IMR-90 (cell line): ENCODE data around the gene C12orf56. TPM values are rescaled to one million over a fixed set of nuclear protein-coding genes. Genes with fewer than 3 reads are reported as not detected.

Experiments
- ATAC-seq: fragments of 200-7000 bp; cut with Tn5 transposase; 2 replicates; pipeline ENCODE4 v1.9.1; 2020; ENCODE audit warnings: low read depth, mild to moderate bottlenecking, moderate library complexity
- BruUV-seq: library from RNA; stranded (reverse); fragments of 400-500 nt; replicated peaks from 2 replicates; lab custom pipeline; 2021; lab: Mats Ljungman, UMichigan
- CTCF ChIA-PET: fragments of 300-600 bp; formaldehyde crosslinking; extraction: SDS; loops from one replicate; lab custom pipeline; 2021; ENCODE audit warnings: antibody characterized with exemption; lab: Yijun Ruan, JAX
- POLR2A ChIA-PET: fragments of 300-600 bp; sonication (Branson Sonifier 250); formaldehyde crosslinking; loops from one replicate; lab custom pipeline; 2022; ENCODE audit warnings: antibody characterized with exemption; ENCODE audit not compliant: unreplicated experiment; lab: Charles Lee
- DNase-seq: peaks from one replicate; pipeline ENCODE4 v3.0.0; 2013
- H2AFZ ChIP-seq: replicated peaks from 2 replicates; pipeline ENCODE3; 2013; ENCODE audit warnings: low read length, mild to moderate bottlenecking; ENCODE audit not compliant: poor library complexity
- H2AK5ac ChIP-seq: 2 replicates; pipeline ENCODE4 v1.6.1; 2013; ENCODE audit warnings: low read depth, low read length, inconsistent platforms
- H2AK9ac ChIP-seq: replicated peaks from 2 replicates; pipeline ENCODE3; 2013; ENCODE audit warnings: mild to moderate bottlenecking, low read depth, low read length, moderate library complexity; ENCODE audit not compliant: poor library complexity
- H2BK120ac ChIP-seq: 2 replicates; pipeline ENCODE4 v1.6.1; 2013; ENCODE audit warnings: low read depth, low read length, inconsistent platforms
- H2BK15ac ChIP-seq: 3 replicates; pipeline ENCODE4 v1.6.1; 2013; ENCODE audit warnings: low read depth, low read length, inconsistent platforms
- H2BK20ac ChIP-seq: 2 replicates; pipeline ENCODE4 v1.6.1; 2013; ENCODE audit warnings: low read depth, mild to moderate bottlenecking, inconsistent platforms, low read length, moderate library complexity
- H2BK5ac ChIP-seq: 2 replicates; pipeline ENCODE4 v1.6.1; 2013; ENCODE audit warnings: mild to moderate bottlenecking, low read depth, low read length, inconsistent platforms; ENCODE audit not compliant: poor library complexity, severe bottlenecking
- H3K14ac ChIP-seq: replicated peaks from 2 replicates; pipeline ENCODE4 v1.6.1; 2013; ENCODE audit warnings: low read depth, low read length, inconsistent platforms
- H3K18ac ChIP-seq: 2 replicates; pipeline ENCODE4 v1.6.1; 2013; ENCODE audit warnings: low read depth, low read length, control low read depth
- H3K23ac ChIP-seq: 2 replicates; pipeline ENCODE4 v1.6.1; 2013; ENCODE audit warnings: low read depth, low read length, inconsistent platforms
- H3K27ac ChIP-seq: 2 replicates; pipeline ENCODE4 v1.5.1; 2013; ENCODE audit warnings: mild to moderate bottlenecking, control low read depth, low read length; ENCODE audit not compliant: insufficient read depth
- H3K27me3 ChIP-seq: 2 replicates; pipeline ENCODE4 v1.6.1; 2013; ENCODE audit warnings: low read length; ENCODE audit not compliant: control insufficient read depth, insufficient read depth
- H3K36me3 ChIP-seq: 2 replicates; pipeline ENCODE4 v1.6.1; 2013; ENCODE audit warnings: low read length, mixed read lengths; ENCODE audit not compliant: control insufficient read depth, insufficient read depth
- H3K4ac ChIP-seq: 2 replicates; pipeline ENCODE4 v1.6.1; 2013; ENCODE audit warnings: low read depth, low read length, inconsistent platforms
- H3K4me1 ChIP-seq: 2 replicates; pipeline ENCODE4 v1.6.1; 2013; ENCODE audit warnings: low read length, mixed read lengths; ENCODE audit not compliant: control insufficient read depth, insufficient read depth
- H3K4me2 ChIP-seq: 2 replicates; pipeline ENCODE4 v1.6.1; 2013; ENCODE audit warnings: low read depth, mild to moderate bottlenecking, control low read depth, low read length, moderate library complexity
- H3K4me3 ChIP-seq: 2 replicates; pipeline ENCODE4 v1.5.1; 2013; ENCODE audit warnings: low read depth, mild to moderate bottlenecking, control low read depth, low read length, moderate library complexity; ENCODE audit not compliant: insufficient read depth
- H3K56ac ChIP-seq: 2 replicates; pipeline ENCODE4 v1.6.1; 2013; ENCODE audit warnings: low read length, inconsistent platforms; ENCODE audit not compliant: insufficient read depth; ENCODE audit errors: extremely low read depth
- H3K79me1 ChIP-seq, 2 experiments: 2 replicates each; pipeline ENCODE4 v1.6.1; 2013; ENCODE audit warnings: low read length in 2 of 2, inconsistent platforms in 1 of 2, low read depth in 1 of 2
- H3K9ac ChIP-seq: 2 replicates; pipeline ENCODE4 v1.6.1; 2013; ENCODE audit warnings: low read depth, low read length, control low read depth
- H3K9me1 ChIP-seq: 2 replicates; pipeline ENCODE4 v1.6.1; 2013; ENCODE audit warnings: low read length, inconsistent platforms; ENCODE audit not compliant: insufficient read depth
- H3K9me3 ChIP-seq: 2 replicates; pipeline ENCODE4 v1.6.1; 2013; ENCODE audit warnings: low read length; ENCODE audit not compliant: control insufficient read depth, insufficient read depth
- H4K20me1 ChIP-seq: 2 replicates; pipeline ENCODE4 v1.6.1; 2013; ENCODE audit warnings: low read length, inconsistent platforms; ENCODE audit not compliant: insufficient read depth
- H4K5ac ChIP-seq: 2 replicates; pipeline ENCODE4 v1.6.1; 2013; ENCODE audit warnings: mild to moderate bottlenecking, low read depth, low read length, control low read depth
- H4K8ac ChIP-seq, 2 experiments: 2 replicates each; pipeline ENCODE4 v1.6.1; 2013; ENCODE audit warnings: low read depth in 2 of 2, low read length in 2 of 2, control low read depth in 1 of 2, inconsistent platforms in 1 of 2
- H4K91ac ChIP-seq: 2 replicates; pipeline ENCODE4 v1.6.1; 2013; ENCODE audit warnings: low read depth, low read length, inconsistent platforms; ENCODE audit not compliant: insufficient read depth
- BHLHE40 ChIP-seq: fragments of 150-350 bp; IDR thresholded peaks from 2 replicates; pipeline ENCODE4 v1.6.1; 2016; ENCODE audit warnings: mild to moderate bottlenecking, low read depth, low read length
- ELK1 ChIP-seq: fragments of 150-350 bp; IDR thresholded peaks from 2 replicates; pipeline ENCODE4 v1.6.1; 2016; ENCODE audit warnings: low read depth, mild to moderate bottlenecking, low read length, moderate library complexity, borderline replicate concordance
- MXI1 ChIP-seq: IDR thresholded peaks from 2 replicates; pipeline ENCODE4 v1.6.1; 2012; ENCODE audit warnings: low read depth, mild to moderate bottlenecking, low read length, moderate library complexity, borderline replicate concordance
- RAD21 ChIP-seq: IDR thresholded peaks from 2 replicates; pipeline ENCODE4 v1.6.1; 2012; ENCODE audit warnings: low read length, improper control_type of control experiment
- RFX5 ChIP-seq: IDR thresholded peaks from 2 replicates; pipeline ENCODE4 v1.8.0; 2012; ENCODE audit warnings: low read depth, mild to moderate bottlenecking, low read length, moderate library complexity
- dilution Hi-C: fragments of 300-500 bp; cut with HindIII; formaldehyde crosslinking; loops from one replicate; pipeline ENCODE4 v1.14.3; 2018; ENCODE audit warnings: low sequenced_read_pairs; ENCODE audit not compliant: unreplicated experiment
- in situ Hi-C: fragments of 300-500 bp; cut with MboI; formaldehyde crosslinking; loops from 3 replicates; pipeline ENCODE4 v1.14.3; 2019; ENCODE audit warnings: low sequenced_read_pairs, inconsistent platforms, mixed read lengths
- intact Hi-C: fragments of 100-400 bp; cut with micrococcal nuclease; formaldehyde crosslinking; loops from 2 replicates; pipeline ENCODE4 v1.10.0; 2022
- polyA plus RNA-seq, 3 experiments: library from polyadenylated mRNA; depleted of rRNA; stranded (reverse); fragments of >200 nt; gene quantifications; 2 replicates each; pipeline ENCODE4 v1.2.3, GENCODE V29; 2012; ENCODE audit warnings: low replicate concordance in 1 of 3
- total RNA-seq: library from RNA; depleted of rRNA; stranded (reverse); fragments of >200 nt; gene quantifications from 2 replicates; pipeline ENCODE4 v1.2.3, GENCODE V29; 2012

The C12orf56 gene
- total and polyA plus RNA-seq, 2 of the 4 experiments (the other 2 are of a cell fraction), result 0.09 TPM; not detected in 1

GRCh38 chr12:64418209-64418608, 27.7 kb upstream of the C12orf56 start:
- Histone ChIP-seq H4K91ac (no peak overlapping the region), H3K56ac (no peak overlapping the region), H3K9me1 (no peaks in the 10 kb centered on the region; the same call in 1 of the 2 replicates), H2BK120ac (no peak overlapping the region), H3K23ac (no peak overlapping the region), H3K18ac (no peak overlapping the region), H2BK5ac (no peak overlapping the region), H3K4me3 (no peak overlapping the region), H2AK9ac (no peak overlapping the region), H3K9me3 (no peaks in the 10 kb centered on the region), H3K14ac (no peak overlapping the region), H3K4me1 (peaks cover 2% of the 10 kb centered on the region; the same call in 1 of the 2 replicates), H2AFZ (no peak overlapping the region), H3K4ac (no peak overlapping the region), H2AK5ac (no peak overlapping the region), H4K8ac (no peak overlapping the region), H2BK15ac (no peak overlapping the region), H4K20me1 (peaks cover 9% of the 10 kb centered on the region; the same call in 1 of the 2 replicates), H2BK20ac (no peak overlapping the region), H3K4me2 (no peak overlapping the region), H3K27me3 (no peaks in the 10 kb centered on the region), H3K79me1 (peaks cover 24 to 25% of the 10 kb centered on the region in 2 experiments), H3K9ac (no peak overlapping the region), H4K5ac (no peak overlapping the region), H3K36me3 (peaks cover 63% of the 10 kb centered on the region), H3K27ac (no peak overlapping the region)
- ChIA-PET POLR2A (no interaction called here), CTCF (no interaction called here)
- dilution Hi-C loops (no loop called here), in situ Hi-C loops (no loop called here), intact Hi-C loops (no loop called here)
- TF ChIP-seq MXI1, result no peak
- no peak for TF ChIP-seq RFX5
- TF ChIP-seq ELK1, result no peak
- no peak for TF ChIP-seq BHLHE40
- TF ChIP-seq RAD21, result no peak
- DNase-seq (no peak), ATAC-seq (no peak)
- BruUV-seq, result no TSS peak
